ENCODE data around the gene IFI27L1.
A peak's percentile ranks its signal among the peaks of the same experiment; 100 is the strongest.

The IFI27L1 gene

GRCh38 chr14:94129758-94130414, 48.8 kb downstream of the IFI27L1 start:
- DNase-seq (ENCODE audit: low read depth in 2 of 2, low spot score in 1 of 2): no peak

- peak in 1 of 2 donors; percentile 17 for DNase-seq (ENCODE audit: low read depth in 2 of 2, low spot score in 1 of 2)
Measured at GRCh38 chr14:94132285-94132887, 51.3 kb downstream of the IFI27L1 start.

DNA sequence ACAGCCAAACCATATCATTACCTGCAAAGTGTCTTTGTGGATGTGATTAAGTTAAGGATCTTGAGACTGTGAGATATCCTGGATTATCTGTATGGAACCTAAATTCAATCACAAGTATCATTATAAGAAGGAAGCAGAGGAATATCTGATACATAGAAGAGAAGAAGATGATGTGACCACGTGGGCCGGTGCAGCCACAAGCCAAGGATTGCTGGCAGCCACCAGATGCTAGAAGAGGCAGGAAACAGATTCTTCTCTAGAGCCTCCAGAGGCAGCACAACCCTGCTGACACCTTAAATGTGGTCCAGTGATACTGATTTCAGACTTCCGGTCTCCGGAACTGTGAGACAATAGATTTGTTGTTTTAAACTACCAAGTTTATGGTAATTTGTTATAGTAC, 54.4 kb downstream of the IFI27L1 start:
- no peak for DNase-seq (ENCODE audit: low read depth in 2 of 2, low spot score in 1 of 2)

DNA sequence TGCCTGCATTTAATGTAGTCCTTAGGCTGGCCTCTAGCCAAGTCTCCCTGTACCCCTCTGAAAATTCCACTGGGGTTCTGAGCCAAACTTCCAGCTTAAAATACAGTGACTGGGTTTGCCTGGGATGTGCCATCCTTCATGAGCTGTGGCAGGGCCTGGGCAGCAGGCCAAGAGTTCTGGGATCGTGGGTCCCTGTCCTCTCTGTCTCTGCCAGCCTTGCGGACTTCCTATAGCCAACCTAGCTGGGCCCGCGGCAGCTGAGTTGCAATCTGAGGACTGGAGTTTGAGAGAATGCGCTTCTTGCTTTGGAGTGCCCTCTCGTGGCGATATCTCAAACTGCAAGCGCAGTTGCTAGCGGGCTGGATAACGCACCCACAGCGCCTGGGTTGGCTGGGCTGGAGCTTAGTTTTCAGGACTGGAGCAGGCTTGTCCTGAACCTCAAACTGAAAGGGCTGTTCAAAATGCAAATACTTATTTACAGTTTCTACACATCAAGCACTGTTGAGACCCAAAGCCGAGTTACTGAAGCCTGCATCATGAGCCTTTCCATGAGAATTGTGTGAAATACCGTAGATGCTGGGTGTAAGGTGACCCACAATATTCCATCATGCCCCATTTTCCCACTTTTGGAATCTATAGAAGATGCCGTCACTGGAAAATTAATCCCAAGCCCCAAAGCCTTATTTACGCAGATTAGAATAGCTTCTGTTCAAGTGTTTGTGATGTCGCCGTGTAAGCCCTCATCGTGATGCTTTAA, 55.6 kb downstream of the IFI27L1 start:
- peak; percentile 62 to 88 for DNase-seq (ENCODE audit: low read depth in 2 of 2, low spot score in 1 of 2)

DNA sequence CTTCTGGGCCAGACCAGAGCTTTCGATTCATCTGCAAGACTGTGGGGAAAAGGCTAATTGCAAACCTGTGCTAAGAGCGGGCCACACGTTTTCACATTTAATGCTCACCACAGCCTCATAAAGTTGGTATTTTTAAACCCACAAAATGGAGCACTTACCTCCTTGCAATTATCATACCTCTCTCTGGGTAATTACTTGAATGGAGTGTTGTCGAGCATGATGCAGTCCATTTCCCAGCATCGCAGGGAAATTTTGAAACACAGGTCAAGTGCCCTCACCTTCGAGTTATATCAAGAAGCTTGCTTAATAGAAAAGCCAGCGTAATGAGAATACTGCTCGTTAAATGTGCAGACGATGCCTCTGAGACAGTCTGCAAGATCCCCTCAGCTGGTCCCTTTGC, 57.1 kb downstream of the IFI27L1 start:
- DNase-seq (ENCODE audit: low read depth in 2 of 2, low spot score in 1 of 2): no peak

DNA sequence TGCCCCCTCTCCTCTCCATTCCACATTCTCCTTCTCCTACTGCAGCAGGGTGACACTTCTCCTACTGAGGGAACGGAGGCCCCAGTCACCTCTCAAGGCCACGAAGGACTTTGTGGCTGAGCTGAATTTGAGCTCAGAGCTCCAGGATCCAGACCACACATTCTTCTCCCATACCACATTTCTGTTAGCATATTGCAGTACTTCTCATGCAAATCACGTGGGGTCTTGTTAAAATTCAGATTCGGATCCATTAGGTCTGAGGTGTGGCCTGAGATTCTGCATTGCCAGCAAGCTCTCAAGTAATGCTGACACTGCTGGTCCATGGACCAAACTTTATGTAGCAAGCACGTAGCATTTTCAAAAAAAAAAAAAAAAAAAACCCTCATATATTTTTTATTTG, 57.9 kb downstream of the IFI27L1 start:
- no peak for DNase-seq (ENCODE audit: low read depth in 2 of 2, low spot score in 1 of 2)

- DNase-seq (ENCODE audit: low read depth in 2 of 2, low spot score in 1 of 2): no peak
Measured at GRCh38 chr14:94139421-94139820, 58.3 kb downstream of the IFI27L1 start.

DNA sequence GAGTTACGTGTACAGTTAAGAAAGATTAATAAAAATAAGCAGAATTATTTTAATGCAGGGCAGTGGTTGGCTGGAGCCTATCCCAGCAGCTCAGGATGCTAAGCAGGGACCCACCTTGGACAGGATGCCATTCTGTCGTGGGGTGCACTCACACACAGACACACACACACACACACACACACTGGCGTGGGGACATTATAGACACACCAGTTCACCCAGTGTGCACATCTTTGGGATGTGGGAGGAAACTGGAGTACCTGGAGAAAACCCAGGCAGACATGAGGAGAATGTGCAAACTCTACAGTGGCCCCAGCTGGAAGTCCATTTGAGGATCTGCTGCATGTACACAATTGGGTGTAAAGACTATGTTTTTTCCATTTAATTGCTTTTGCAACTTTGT, 61.1 kb downstream of the IFI27L1 start:
- DNase-seq (ENCODE audit: low read depth in 2 of 2, low spot score in 1 of 2): no peak

GRCh38 chr14:94142836-94143235, 61.7 kb downstream of the IFI27L1 start:
- no peak for DNase-seq (ENCODE audit: low read depth in 2 of 2, low spot score in 1 of 2)

GRCh38 chr14:94143239-94143638, 62.1 kb downstream of the IFI27L1 start:
- no peak for DNase-seq (ENCODE audit: low read depth in 2 of 2, low spot score in 1 of 2)

DNA sequence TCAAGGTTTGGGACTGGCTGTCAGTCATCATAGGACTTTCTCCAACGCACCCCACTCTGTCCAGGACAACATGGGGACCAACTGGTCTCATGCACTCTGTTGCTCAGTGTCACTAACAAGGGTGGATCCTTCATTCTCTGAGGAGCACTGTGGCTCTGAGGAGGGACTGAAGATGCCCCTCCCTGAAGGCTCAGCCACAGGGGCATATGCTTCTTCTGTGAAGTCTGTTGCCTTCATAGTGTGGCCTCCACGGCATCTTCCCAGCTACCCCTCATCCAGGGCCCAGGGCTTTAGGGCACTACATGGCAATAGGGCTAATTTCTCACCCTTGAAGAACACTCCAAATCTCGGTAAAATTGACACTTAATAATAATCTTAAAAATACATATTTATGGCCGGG, 62.6 kb downstream of the IFI27L1 start:
- DNase-seq (ENCODE audit: low read depth in 2 of 2, low spot score in 1 of 2): no peak

DNA sequence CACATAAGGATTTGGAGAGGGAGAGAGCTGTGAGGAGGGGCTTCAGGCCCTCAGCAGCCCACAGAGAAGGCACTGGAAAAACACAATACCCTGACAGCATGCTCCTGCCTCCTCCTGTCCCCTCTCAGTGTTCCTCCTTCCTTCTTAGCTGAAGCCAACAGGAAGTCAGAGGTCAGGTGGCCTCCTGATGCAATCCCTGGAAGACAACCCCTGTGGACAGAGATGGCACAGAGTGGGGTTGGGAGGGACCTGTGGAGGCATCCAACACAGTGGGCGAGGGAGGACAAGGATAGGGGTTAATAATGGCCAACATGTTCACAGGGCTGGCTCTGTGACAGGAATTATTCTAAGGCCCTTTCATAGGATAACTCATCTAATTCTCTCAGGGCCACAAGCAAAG, 63.7 kb downstream of the IFI27L1 start:
- DNase-seq (ENCODE audit: low read depth in 2 of 2, low spot score in 1 of 2): no peak

DNA sequence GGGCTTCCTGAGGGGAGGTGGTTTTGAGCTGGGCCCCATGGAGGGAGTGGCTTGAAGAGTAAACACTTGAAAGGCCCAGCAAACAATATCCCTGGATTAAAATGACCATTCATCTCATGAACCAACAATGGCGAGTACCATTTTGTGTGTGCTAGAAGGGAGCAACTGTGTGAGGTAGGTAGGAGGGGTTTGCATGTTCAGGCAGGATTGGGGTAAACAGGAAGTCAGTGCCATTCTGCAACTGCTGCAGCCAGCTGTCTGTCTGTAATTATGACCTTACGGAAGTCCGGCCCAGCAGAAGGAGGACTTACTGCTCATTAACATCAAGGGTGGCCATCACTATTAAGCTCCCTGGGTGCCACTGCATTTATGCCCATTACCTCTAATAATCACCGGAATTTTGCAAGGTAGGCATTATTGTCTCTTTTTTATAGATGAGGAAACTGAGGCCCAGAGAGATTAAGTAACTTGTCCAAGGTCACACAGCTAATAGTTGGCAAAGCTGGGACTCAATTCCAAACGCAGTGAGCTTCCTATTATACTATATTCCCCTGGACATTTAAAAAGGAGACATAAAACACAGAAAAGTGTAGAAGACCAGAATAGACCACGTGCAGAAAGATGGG, 64.9 kb downstream of the IFI27L1 start:
- DNase-seq (ENCODE audit: low read depth in 2 of 2, low spot score in 1 of 2): no peak
